Measurements from ENCODE around the gene FRMD4A. TPM values are rescaled to one million over a fixed set of nuclear protein-coding genes. Genes with fewer than 3 reads are reported as not detected.
A peak's percentile ranks its signal among the peaks of the same experiment; 100 is the strongest.

FRMD4A gene
- total RNA-seq, 4 donors from 2014 or later: 13.7 to 27.2 (median 19.6) TPM

- Histone ChIP-seq H3K36me3 (no peaks in the 10 kb centered on the region), H3K4me1 (peaks cover 0 to 23% (median 10%) of the 10 kb centered on the region in 3 donors), H3K4me3 (no peak overlapping the region), H3K27ac (peak overlapping the region in 1 of 4 donors; percentile 5), H3K9me3 (no peaks in the 10 kb centered on the region), H3K27me3 (no peaks in the 10 kb centered on the region)
- TF ChIP-seq POLR2AphosphoS5 (IDR thresholded peaks at IDR 0.05) (no peak), POLR2A (IDR thresholded peaks at IDR 0.05) (no peak), EP300 (IDR thresholded peaks at IDR 0.05) (no peak), CTCF (IDR thresholded peaks at IDR 0.05) (no peak)
- no peak for ATAC-seq
These were observed 391.3 kb downstream of the FRMD4A start for GRCh38 chr10:13939391-13939790.

- Histone ChIP-seq H3K4me3 (no peak overlapping the region), H3K4me1 (peaks cover 0 to 23% (median 10%) of the 10 kb centered on the region in 3 donors), H3K9me3 (no peaks in the 10 kb centered on the region), H3K27ac (peak overlapping the region in 1 of 4 donors; percentile 5), H3K27me3 (no peaks in the 10 kb centered on the region), H3K36me3 (no peaks in the 10 kb centered on the region)
- peak; percentile 13 for ATAC-seq
- 50 to 55% methylated on average over 4 to 8 of the region's 8 CpGs for WGBS, 2 donors (ENCODE audit: low coverage in 1 of 2)
- no peak for TF ChIP-seq CTCF (IDR thresholded peaks at IDR 0.05)
- TF ChIP-seq POLR2AphosphoS5 (IDR thresholded peaks at IDR 0.05): no peak
- TF ChIP-seq POLR2A (IDR thresholded peaks at IDR 0.05): no peak
- TF ChIP-seq EP300 (IDR thresholded peaks at IDR 0.05): no peak
These were observed 391.8 kb downstream of the FRMD4A start for GRCh38 chr10:13938950-13939349.

- no peak for ATAC-seq
- 84 to 100% methylated on average over 1 to 2 of the region's 2 CpGs for WGBS, 2 donors (ENCODE audit: low coverage in 1 of 2)
- TF ChIP-seq POLR2AphosphoS5 (IDR thresholded peaks at IDR 0.05) (peak; percentile 23), EP300 (IDR thresholded peaks at IDR 0.05) (no peak)
- H3K36me3 ChIP-seq: no peaks in the 10 kb centered on the region
- H3K27me3 ChIP-seq: no peaks in the 10 kb centered on the region
- H3K4me1 ChIP-seq: peaks cover 0 to 23% (median 10%) of the 10 kb centered on the region in 3 donors
- no peak overlapping the region for H3K27ac ChIP-seq
- no peaks in the 10 kb centered on the region for H3K9me3 ChIP-seq
- no peak overlapping the region for H3K4me3 ChIP-seq
These were observed 393.9 kb downstream of the FRMD4A start for GRCh38 chr10:13936826-13937225.

GRCh38 chr10:13930120-13930519 lies 400.6 kb downstream of the FRMD4A start:
- peaks cover 0 to 14% (median 0%) of the 10 kb centered on the region in 3 donors for H3K4me1 ChIP-seq
- ATAC-seq: no peak
- no peaks in the 10 kb centered on the region for H3K36me3 ChIP-seq
- no peaks in the 10 kb centered on the region for H3K27me3 ChIP-seq
- no peak for TF ChIP-seq POLR2A (IDR thresholded peaks at IDR 0.05)
- TF ChIP-seq EP300 (IDR thresholded peaks at IDR 0.05): no peak
- TF ChIP-seq POLR2AphosphoS5 (IDR thresholded peaks at IDR 0.05): no peak
- no peak for TF ChIP-seq CTCF (IDR thresholded peaks at IDR 0.05)
- 86 to 92% methylated on average over 2 to 6 of the region's 10 CpGs for WGBS, 2 donors (ENCODE audit: low coverage in 1 of 2)
- no peaks in the 10 kb centered on the region for H3K9me3 ChIP-seq
- no peak overlapping the region for H3K4me3 ChIP-seq
- no peak overlapping the region for H3K27ac ChIP-seq

GRCh38 chr10:13928451-13928850 lies 402.3 kb downstream of the FRMD4A start:
- WGBS, 2 donors (ENCODE audit: low coverage in 1 of 2): 35 to 41% methylated on average over 2 to 3 of the region's 3 CpGs
- Histone ChIP-seq H3K4me1 (peaks cover 0 to 23% (median 0%) of the 10 kb centered on the region in 3 donors), H3K36me3 (no peaks in the 10 kb centered on the region), H3K9me3 (no peaks in the 10 kb centered on the region), H3K27me3 (no peaks in the 10 kb centered on the region), H3K27ac (no peak overlapping the region), H3K4me3 (no peak overlapping the region)
- ATAC-seq: no peak
- TF ChIP-seq POLR2AphosphoS5 (IDR thresholded peaks at IDR 0.05): no peak

GRCh38 chr10:13925971-13926780 lies 404.5 kb downstream of the FRMD4A start:
- WGBS, 2 donors (ENCODE audit: low coverage in 1 of 2): 62 to 66% methylated on average over 5 of the region's 5 CpGs
- TF ChIP-seq POLR2AphosphoS5 (IDR thresholded peaks at IDR 0.05): no peak
- Histone ChIP-seq H3K4me3 (no peak overlapping the region), H3K4me1 (peaks cover 0 to 23% (median 0%) of the 10 kb centered on the region in 3 donors), H3K27ac (no peak overlapping the region), H3K9me3 (no peaks in the 10 kb centered on the region), H3K27me3 (no peaks in the 10 kb centered on the region), H3K36me3 (no peaks in the 10 kb centered on the region)
- ATAC-seq: no peak
